Retina (tissue), 1 donor: ENCODE data around the gene TSPAN18.

Experiments used
- DNase-seq: peaks from one replicate; pipeline ENCODE4 v3.0.0-alpha.2; 2016

Gene TSPAN18

DNA sequence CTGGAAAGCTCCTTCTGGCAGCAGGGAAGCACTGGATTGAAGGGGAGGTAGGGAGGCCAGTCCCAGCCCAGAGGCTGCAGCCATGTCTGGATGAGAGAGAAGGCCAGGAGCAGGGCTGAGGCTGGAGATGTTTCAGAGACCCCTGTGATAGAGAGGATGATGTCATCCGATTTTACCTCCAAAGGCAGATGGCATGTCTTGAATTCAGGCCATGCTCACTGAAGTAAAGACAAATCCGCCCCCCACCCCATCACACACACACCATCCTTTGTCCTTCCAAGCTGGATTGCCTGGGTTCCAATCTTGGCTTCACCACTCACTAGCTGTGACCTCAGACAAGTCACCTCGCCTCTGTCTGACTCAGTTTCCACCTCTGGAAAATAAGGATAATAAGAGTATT, 176.8 kb downstream of the TSPAN18 start:
- no peak for DNase-seq

DNA sequence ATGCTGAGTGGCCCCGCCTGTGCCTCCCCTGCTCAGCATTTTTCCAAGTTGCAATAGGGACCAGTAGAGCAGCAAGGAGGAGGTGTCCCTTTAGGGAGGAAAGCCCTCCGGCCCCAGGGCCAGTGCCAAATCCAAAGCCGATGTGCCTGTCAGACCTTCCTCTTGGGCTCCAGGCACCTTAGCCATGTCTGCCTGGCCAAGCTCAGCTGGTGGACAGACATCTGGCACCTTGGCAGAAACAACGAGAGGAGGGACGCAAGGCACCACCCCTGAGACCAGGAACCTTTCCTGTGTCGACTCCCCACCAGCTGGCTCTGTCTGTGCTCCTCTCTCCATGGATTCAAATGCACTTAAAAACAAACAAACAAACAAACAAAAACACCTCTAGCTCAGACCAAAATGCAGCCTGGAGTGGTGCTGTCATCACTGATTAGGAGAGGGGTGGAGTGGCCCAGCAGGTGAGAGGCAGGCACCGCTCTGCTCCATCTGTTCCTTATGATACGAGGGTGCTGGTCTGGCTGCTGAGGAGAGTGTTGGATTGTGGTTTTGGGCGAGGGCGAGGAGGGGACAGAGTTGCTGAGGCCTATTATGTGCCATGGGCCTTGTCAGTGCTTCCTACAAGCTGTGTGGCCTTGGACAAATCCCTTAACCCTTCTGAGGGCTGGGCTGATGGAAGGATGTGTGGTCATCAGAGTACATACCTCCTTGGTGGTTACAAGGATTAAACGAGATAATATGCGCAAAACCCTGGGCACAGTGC, 177.7 kb downstream of the TSPAN18 start:
- DNase-seq: no peak

DNA sequence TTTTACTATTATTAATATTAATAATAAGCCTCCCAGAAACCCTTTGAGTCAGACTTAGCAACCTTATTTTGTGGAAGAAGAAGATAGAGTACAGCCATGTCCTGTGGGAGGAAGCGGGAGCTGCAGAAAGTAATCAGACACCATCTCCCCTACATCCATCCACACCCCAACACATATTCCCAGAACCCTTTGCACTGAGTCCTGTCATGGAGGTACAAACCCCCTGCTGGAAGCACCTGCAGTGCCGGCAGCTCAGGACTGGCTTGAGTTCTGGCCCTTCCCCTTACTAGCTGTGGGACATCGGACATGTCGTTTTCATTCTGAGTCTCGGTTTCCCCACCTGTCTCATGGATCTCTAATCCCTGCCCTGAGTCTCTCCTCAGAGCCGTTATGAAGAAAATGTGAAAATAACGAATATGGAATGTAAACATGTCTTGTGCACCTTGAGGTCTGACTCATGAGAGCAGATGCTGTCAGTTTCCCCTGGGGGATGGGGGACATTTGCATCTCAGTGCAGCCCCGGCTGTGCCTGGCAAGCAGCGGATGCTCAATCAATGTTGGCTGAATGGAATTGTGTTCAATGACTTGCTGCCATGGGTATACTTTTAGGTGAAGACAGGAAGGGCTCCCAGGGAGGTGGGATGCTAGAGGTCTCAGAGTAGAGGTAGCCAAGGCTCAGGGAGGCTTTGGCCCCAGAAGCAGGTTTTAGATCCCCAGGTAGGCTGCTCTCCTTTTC, 178.5 kb downstream of the TSPAN18 start:
- no peak for DNase-seq

DNA sequence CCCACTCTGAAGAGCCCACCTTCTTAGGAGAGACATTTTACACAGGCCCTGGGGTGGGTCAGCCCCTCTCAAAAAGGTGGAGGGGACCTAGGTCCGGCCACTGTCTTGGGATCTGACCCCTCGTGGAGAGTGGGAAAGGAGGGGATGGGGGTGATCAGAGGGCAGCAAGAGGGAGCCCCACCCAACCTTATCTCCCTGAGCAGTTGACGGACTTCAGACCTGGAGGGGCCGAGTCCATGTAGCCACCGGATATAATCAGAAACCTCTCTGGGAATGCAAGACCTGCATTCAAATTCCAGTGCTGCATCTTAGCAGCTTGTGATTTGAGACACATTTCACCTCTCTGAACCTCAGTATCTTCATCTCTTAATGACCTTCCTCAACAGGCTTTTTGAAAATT, 179.9 kb downstream of the TSPAN18 start:
- DNase-seq: no peak

DNA sequence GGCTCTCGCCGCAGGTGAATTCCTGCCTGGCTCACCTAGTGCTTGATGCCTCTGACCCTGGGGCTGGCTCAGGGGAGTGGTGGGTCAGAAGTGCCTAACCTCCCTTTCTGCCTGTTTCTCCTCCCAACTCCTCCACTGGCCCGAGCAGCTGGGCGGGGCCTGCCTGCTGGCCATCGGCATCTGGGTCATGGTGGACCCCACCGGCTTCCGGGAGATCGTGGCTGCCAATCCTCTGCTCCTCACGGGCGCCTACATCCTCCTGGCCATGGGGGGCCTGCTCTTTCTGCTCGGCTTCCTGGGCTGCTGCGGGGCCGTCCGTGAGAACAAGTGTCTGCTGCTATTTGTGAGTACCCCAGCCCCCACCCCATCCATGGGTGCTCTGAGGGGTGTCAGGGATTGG, 182.8 kb downstream of the TSPAN18 start:
- no peak for DNase-seq

DNA sequence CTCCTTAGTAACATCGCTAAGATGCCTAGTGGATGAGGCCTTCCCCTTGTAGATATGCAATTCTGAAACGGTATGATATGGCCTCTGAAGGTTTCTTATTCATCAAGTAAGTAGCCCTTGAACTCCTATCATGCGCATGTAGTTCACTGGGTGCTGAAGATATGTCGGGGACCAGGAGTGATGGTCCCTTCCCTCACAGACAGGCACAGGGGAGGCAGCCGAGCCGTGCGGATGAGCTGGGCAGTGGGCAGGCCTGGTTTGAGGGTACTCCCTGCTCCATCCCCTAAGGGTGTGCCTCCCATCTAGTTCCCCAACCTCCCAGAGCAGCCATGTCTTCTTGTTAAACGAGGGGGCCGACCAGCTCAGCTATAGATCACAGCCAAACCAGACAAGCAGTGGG, 183.8 kb downstream of the TSPAN18 start:
- DNase-seq: no peak

DNA sequence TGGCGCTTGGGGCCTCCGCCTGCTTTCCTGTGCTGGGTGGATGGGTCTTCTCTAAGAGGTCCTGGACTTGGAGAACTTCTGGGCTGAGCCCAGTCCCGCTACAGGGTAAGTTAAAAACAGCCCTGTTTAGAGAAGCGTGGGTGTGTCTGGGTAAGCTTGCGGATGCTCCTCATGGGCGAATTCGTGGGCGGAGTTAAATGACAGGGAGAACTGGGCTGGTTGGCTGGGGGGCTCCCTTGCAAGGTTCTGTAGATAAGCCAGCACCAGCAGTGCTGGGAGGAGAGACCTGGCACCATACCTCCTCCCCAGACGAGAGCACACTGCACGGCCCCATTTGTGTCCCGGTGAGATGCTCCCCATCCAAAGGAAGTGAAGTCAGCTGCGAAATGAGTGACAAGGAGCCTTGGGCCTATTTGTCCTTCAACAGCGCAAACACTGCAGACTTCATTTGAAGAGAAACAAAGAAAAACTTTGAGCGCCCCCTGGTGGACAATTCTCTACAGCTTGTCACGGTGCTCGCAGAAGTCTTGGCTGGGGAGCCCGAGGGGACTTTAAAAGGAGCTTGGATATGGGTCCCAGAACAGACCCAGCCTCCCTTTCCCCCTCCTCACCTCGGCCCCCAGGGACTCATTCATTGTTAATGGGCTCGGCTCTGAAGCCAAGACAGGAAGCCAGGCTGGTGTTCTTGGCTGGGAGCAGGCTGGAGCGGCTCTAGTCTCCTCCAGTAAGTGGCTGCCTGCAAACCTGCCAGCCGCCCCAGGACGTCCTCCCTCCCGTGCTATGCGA, 184.5 kb downstream of the TSPAN18 start:
- DNase-seq: peak; percentile 94

DNA sequence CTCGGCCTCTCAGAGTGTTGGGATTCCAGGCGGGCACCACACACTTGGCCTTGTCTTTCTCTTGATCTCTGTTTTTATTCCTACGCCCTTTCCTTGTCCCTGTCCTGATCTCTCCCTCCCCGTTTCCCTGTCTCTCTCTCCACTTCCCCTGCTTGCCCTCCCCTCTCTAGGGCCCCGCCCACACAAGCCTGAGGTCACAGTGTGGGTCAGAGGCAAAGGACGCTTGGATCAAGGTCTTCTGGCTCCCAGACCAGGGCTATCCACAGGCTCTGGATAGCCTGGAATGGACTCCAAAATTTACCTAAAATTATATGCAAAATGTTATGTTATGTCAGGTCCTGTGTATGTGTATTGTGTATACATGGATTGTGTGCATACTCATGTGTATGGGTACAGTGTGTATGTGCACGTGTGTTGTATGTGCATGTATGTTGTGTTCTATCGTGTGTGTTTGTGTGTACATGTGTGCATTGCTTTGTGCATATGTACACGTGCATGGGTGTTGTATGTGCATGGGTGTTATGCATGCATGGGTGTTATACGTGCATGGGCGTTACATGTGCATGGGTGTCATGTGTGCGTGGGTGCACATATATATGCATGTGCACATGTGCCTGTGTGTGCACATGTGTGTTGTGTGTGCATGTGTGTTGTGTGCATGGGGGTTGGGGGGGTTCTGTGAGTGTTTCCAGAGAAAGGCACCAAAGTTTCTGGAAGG, 185.7 kb downstream of the TSPAN18 start:
- no peak for DNase-seq

DNA sequence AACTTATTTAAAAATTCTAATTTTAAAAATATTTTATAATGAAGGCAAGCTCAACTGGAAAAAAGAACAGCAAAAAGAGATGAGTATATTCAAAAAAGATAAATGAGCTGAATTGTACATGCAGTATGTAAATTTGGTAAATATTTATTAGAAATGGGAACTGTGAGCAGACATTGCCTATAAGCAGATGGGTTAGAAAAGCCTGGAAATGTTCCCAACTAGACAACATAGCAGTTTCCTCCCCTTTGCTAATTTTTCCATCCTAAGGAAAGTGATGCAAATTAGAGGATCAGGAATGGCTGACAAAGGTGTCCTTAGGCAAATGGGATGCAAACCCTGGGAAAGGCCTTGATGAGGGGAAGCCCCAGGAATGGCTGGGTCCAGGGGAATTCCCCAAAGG, 186.7 kb downstream of the TSPAN18 start:
- no peak for DNase-seq

DNA sequence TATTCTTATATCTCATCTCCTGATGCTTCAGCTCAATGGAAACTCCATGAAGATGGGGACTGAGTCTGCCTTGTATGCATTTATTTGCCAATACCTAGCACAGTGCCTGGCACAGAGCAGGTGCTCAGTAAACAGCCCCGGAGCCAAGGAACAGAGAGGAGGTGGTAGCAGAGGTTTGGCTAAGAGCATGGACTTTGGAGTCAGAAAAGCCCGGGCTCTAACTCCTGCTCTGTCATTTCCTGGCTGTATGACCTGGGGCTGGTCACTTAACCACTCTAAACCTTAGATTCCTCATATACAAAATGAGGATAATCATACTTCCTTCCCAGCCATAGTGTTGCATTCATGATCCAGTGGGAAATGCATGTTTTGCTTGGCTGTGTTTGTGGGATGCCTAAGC, 187.3 kb downstream of the TSPAN18 start:
- DNase-seq: no peak

DNA sequence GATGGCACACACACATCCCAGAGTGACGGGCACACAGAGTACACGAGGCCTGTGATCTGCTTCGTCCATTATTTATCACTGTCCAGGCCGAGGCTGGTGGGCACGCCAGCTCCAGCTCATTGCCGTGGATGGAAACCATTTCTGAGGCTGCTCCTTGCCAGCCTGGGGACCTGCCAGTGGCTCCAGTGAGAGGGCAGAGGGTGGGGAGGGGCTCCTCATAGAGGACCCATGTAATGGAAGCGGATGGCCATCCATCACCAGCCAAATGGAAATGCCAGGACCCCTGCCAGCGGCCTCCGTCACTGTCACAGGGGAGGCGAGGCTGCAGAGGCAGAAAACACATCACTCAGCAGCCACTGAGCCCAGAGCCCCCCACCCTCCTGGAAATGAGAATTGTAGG, 188.2 kb downstream of the TSPAN18 start:
- DNase-seq: no peak

DNA sequence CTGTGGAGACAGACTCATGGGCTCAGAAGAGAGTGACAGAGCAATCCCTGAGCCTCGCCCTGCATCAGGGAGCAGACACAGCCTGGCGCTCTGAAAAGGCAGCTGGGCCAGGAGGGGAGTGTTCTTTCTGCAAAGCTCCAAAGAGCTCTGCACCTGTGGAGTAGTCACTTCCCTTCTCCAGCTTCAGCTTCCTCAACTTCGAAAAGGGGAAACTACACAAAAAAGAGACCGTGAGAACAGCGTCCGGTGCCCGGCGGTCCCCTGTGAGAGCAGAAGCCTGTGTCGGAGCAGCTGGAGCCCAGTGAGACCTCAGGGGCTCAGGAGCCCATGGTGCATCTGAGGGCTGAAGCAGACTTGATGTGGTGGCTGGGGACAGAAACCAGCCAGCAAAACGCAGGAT, 188.9 kb downstream of the TSPAN18 start:
- DNase-seq: no peak

DNA sequence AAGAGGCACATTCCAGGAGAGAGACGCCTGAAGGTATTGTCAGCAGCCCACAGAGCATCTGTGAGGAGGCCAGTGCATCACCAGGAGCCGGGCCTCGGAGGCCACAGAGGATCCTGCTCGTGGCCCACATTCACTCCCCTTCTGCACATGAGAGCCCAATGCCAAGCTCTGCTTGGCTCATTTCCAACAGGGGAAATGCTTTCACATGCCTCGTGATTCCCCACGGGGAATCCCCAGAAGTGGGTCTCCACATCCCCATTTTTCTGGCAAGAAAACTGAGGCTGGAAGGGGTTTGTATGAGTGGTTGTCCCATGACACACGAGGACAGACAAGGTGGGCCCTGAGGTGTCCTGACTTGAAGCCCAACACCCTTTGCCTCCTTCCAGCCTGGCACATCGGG, 189.6 kb downstream of the TSPAN18 start:
- no peak for DNase-seq

DNA sequence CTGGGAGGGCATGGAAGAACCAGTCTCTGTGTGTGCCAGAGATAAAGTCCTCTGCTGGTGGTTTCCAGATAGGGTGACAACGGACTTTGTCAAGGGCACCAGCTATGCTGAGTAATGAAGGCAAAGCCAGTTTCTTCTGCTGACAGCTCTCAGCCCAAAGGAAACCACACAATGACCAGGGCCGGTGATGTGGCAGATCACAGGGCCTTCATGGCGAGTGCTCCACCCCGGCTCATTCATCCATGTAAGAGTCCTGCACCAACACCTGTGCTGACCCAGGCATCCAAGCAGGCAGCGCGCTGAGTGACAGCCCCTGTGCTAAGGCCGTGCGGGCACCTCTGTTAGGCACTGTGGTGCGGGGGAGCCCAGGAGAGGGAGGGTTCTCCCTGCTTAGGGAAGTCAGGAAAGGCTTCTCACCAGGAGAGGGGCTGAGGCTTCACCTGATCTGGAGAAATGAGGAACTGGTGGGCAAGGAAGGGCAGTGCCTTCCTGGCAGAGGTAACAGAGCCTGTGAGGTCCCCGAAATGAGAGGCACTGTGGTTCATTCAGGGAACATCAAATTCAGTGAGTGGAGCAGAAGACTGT, 190.1 kb downstream of the TSPAN18 start:
- DNase-seq: no peak

DNA sequence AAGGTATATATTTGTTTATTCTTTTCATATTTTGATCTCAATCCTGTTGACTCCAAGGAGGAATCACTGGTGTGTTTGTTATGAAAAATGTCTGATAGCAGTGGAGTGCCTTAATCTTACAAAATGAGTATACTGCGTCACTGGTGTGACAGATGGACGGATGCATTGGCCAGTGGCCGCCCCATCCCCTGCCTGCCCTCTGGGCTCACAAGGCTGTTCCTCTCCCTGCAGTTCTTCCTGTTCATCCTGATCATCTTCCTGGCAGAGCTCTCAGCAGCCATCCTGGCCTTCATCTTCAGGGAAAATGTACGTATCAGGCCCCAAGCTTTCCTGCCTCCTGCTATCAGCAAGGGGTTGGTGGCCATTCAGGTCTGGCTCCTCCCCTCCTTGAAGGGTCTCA, 191.0 kb downstream of the TSPAN18 start:
- no peak for DNase-seq

DNA sequence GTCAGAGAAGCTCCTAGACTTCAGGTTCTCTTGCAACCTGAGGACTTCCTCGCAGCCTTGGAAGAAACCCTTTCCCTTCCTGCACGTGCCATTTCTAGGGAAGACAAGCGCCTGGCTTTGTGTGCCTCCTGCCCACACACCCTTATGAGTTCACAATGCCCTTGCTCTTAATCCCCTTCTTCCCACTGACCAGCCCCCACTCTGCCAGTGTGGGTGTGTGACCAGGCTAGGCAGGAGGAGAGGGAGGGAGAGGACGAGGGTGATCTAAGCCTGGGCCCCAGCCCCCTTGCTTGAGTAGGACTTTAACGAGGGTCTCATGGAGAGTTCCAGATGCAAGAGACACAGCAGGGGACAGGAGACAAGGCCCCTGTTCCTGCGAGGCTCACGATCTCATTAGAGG, 193.7 kb downstream of the TSPAN18 start:
- peak; percentile 53 for DNase-seq

DNA sequence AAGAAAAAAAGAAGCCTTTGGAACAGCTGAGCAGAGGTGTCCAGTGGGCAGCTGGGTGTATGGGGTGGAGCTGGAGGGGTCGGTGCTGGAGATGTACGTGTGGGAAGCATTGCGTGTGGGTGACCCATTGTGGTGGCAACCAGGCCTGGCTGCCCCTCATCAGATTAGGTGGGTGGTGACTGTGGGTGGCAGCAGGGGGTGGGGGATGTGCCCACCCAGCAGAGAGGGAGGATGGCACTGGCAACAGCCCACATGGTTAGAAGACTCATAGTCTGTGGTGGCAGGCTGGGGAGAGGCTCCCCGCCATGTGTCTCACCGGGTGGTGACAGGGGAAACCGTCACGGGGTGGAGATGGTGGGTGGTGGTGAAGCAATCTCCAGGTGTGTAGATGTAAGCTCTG, 196.4 kb downstream of the TSPAN18 start:
- DNase-seq: no peak

DNA sequence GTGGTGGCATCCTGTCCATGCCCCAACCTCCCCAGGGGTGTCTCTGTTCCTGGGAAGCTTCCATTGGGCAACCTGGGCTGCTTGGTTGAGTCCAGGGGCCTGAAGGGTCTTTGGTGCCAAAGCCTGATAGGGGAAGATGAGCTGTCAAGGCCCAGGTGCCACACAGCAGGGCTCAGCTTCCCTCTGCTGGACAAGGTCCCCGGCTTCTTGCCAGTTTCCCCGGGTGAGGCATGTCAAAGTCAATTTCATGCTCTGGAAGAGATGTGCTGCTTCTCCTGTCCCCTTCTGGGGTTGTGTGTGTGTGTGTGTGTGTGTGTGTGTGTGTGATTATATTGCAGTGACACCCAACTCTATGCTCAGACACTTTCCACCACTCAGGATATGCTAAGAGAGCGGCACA, 197.0 kb downstream of the TSPAN18 start:
- DNase-seq: peak; percentile 44

DNA sequence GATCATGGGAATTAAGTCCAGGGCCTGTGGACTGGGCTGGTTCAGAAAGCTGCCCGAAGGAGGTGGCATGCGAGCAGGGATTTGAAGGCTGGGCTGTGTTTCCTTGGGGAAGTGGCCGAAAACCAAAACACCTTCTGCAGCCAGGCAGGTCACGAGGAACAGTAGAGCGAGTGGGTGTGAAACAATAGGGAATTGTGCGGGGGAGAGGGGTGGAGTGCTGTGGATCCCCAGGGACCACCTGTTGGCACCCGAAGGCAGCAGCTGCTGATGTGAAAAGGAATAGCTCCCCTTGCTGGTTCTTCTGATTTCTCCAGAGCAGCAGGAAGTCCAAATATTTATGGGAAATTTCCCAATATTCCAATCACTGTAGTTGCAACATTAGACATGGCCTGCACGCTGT, 199.3 kb downstream of the TSPAN18 start:
- DNase-seq: no peak

DNA sequence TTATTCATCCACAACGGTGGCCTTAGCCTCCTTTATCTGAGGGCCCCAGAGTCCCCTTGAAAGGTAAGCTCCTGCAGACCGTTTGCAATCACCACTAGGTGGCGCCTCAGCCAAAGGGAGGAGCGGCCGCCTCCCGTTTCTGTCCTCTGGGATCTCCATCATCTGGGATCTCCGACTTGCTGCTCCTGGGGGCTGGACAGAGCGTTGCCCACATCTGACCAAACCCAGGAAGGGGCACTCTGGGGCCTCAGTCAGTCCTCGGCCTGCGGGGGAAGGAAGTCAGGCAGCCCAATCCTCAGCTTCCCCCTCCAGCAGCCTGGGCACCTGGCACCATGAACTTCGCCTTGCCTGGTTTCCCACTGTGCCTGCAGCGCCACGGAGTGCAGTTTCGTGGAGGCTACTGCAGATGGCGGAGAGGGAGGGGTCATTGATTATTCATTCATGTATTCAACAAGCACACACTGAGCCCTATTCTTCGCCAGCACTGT, 200.5 kb downstream of the TSPAN18 start:
- DNase-seq: peak; percentile 83

DNA sequence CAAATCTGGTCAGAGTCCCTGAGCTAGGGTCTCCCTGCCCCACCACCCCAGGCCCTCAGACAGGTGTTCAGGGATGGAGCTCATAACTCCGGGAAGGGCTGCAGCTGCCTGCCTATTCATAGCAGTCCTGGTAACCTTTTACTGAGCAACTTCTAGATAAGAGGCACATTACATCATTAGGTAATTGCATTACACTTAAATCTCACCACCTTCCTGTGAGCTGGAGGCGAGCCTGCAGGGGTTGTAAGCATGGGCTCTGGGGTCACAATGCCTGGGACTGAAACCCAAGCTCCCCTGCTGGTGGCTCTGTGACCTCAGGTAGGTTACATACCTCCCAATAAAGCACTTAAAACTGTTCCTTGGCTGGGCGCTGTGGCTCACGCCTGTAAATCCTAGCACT, 201.4 kb downstream of the TSPAN18 start:
- no peak for DNase-seq

DNA sequence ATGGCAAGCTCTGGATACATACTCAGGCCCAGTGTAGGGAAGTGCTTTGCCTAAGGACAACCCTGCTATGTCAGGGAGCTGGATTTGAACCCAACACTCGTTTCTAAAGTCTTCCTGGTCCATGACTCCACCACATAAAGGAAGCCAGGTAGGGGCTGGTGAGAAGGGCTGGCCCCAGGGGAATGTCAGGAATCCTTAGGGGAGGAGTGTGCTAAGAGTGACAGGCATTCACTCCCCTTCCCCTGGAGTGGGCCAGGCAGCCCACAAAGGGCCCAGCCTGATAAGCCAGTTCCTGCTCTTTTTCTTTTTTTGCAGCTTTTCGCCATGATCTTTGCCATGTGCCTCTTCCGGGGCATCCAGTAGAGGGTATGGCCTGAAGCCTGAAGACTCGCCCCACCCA, 202.1 kb downstream of the TSPAN18 start:
- DNase-seq: no peak
